Cardiac fibroblast (primary cell): ENCODE results near the gene NCKAP5.
"Not testable (repeated sequence)": the region's sequence is repeated elsewhere in the genome, so short reads cannot be mapped to it uniquely, and the experiment has no call there.

Experiments
- DNase-seq, 2 donors: peaks; one replicate each; pipeline versions ENCODE4 v3.0.0 to v3.0.0-alpha.2; 2010; ENCODE audit warnings: low read depth in 2 of 2
- H3K4me3 ChIP-seq, 2 donors: replicated peaks in 1 of 2; 1 replicate in 1 of 2; 2 replicates in 1 of 2; pipeline ENCODE4 v1.5.1; 2011; ENCODE audit warnings: low read depth in 2 of 2, low read length in 2 of 2, mild to moderate bottlenecking in 2 of 2, moderate library complexity in 1 of 2
- TF ChIP-seq, protein P1 (sequence below): IDR thresholded peaks from one replicate; pipeline ENCODE4 v1.5.1; 2011; ENCODE audit warnings: low read depth, mild to moderate bottlenecking, low read length, inconsistent platforms

Gene NCKAP5

DNA sequence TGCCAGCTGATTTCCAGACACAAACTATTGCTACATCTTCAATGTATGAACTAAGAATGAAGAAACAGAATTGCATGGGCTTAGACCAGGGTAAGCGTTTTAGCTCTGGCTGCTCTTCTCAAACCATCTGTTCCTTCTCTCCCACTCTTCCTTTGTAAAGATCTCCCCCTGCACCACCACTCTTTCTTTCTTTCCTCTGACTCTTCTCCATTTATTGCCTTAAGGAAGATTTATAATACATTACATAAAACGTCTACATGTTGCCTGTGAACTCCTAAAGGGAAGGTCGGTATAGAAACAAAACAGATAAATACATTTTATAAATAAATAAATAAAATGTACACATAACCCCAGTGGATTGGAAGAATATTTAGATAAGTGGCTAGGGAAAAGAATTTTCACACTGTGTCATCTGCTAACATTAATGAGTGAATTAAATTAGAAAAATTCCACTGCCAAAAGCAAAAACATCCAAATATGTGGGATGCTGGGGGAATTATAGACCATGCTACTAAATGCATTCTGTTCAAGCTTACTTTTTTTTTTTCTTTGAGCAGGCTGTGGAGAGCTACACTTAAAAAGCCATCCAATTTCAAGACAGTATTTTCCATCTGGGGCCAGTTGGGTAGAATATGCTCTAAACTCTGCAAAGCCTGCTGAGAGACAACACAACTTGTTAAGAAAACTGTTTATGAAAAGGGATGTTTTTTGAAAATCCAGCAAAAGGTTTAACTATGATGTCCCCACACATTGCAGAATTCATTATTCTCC lies 41.5 kb downstream of the NCKAP5 start:
- no peak overlapping the region for H3K4me3 ChIP-seq
- TF ChIP-seq, protein P1, sequence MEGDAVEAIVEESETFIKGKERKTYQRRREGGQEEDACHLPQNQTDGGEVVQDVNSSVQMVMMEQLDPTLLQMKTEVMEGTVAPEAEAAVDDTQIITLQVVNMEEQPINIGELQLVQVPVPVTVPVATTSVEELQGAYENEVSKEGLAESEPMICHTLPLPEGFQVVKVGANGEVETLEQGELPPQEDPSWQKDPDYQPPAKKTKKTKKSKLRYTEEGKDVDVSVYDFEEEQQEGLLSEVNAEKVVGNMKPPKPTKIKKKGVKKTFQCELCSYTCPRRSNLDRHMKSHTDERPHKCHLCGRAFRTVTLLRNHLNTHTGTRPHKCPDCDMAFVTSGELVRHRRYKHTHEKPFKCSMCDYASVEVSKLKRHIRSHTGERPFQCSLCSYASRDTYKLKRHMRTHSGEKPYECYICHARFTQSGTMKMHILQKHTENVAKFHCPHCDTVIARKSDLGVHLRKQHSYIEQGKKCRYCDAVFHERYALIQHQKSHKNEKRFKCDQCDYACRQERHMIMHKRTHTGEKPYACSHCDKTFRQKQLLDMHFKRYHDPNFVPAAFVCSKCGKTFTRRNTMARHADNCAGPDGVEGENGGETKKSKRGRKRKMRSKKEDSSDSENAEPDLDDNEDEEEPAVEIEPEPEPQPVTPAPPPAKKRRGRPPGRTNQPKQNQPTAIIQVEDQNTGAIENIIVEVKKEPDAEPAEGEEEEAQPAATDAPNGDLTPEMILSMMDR, result no peak
- no peak for DNase-seq

DNA sequence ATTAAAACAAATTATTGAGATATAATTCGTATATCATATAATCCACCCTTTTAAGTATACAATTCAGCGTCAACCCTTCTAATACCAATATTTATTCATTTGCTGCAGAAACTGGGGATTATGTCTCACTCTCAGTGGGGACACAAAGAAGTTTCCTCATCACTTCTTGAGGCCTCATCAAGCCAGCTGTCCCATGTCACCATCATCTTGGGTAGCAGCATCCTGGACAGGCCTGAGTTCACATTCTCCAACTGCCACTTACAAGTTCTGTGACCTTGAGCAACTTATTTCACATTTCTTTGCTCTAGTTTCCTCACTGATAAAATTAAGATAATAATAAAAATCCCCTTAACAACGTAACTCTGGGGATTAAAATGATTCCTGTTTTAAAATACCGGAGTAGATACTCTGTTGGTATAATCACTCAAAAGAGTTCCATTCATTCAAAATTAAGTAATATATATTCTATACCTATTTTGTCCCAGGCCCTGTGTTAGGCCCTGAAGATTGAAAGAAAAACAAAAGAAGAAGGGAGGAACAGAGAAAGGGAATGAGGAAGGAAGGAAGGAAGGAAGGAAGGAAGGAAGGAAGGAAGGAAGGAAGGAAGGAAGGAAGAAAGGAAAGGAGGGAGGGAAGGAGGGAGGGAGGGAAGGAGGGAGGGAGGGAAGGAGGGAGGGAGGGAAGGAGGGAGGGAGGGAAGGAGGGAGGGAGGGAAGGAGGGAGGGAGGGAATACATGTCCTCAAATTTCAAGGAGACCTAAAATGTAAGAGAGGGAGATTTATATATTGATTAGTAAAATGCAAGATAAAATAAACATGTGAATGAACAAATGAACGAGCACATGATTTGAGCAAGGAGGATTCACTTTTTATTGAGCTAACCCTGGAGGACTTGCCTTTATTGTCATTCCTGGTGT lies 42.4 kb downstream of the NCKAP5 start:
- DNase-seq, result no peak
- H3K4me3 ChIP-seq, result no peak overlapping the region
- TF ChIP-seq, protein P1, result no peak

DNA sequence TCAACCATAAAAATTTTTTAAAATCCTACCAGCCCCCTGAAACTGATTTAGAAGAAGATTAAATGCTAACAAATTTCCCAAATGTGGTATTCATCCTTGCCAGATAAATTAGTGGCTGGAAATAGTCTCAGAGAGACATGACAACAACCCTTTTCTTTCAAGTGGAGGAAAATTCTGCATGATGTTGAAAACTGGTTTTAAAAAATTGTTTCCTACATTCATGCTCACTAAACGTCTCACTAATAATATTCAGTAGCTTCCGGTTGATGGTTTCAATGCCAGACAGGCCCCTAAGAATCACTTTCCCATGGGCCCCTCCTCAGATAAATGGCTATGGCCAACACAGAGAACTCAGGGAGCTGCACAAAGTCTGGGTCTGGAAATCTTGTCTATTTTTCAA lies 43.2 kb downstream of the NCKAP5 start:
- TF ChIP-seq, protein P1, result no peak

DNA sequence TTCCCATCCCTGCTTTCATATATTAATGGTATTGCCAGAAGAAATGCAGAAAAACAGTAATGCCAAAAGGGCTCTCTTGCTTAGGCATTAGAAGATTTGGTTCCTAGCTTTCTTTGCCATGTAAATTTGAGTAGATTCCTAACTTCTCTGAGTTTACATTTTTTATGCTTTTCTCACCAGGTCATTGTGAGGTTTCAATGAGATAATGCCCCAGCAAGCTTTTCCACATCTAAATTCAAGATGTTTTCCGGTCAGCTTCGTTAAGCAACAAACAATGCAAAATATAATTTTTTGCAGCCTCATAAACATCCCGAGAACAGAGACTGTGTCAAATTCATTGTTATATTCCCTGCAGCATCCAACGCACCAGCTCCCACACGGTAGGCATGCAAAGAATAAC lies 44.9 kb downstream of the NCKAP5 start:
- H3K4me3 ChIP-seq, result no peak overlapping the region
- DNase-seq, result no peak
- TF ChIP-seq, protein P1, result no peak

More for the DNA sequence above, 43.2 kb downstream of the NCKAP5 start:
- no peak for DNase-seq
- H3K4me3 ChIP-seq, result no peak overlapping the region

DNA sequence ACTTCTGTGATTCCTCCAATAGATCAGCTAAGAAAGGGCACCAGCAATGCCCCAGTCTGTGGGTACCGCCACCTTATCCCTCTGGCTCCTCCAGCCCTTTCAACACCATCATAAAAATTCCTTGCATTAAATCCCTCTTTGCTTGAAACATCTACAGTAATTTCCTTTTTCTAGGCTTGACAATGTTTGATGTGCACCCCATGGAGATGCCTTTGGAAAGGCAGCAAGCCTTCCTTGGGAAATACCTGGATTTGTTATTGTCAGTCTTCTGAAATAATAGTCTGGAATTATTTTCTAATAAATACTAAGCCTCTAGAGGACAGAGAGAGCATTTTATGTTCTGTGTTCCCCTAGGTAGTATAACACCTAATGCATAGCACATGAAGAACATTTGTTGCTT lies 46.1 kb downstream of the NCKAP5 start:
- DNase-seq, result no peak
- no peak overlapping the region for H3K4me3 ChIP-seq
- TF ChIP-seq, protein P1, result no peak

DNA sequence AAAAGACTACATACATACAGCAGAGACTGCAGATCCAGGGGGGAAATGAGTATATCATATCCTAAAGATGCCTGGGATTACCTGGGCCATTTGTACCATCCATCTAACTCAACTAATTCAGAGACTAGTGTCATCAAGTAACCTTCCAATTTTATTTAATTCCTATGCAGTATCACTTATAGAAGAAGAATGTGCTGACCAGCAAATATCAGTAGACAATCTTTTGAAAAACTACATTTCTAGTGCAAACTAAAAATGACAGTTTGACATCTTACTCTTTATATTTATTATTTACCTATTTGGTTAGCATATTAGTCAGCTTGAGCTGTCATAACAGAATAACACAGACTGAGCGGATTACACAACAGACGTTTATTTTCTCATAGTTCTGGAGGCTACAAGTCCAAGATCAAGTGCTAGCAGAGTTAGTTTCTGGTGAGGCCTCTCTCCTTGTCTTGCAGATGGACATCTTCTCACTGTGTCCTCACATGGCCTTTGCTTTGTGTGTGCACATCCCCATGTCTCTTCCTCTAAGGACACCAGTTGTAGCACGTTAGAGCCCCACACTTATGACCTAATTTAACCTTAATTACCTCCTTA lies 47.0 kb downstream of the NCKAP5 start:
- peak; percentile 10 to 52 for DNase-seq
- TF ChIP-seq, protein P1, result no peak
- H3K4me3 ChIP-seq, result no peak overlapping the region

DNA sequence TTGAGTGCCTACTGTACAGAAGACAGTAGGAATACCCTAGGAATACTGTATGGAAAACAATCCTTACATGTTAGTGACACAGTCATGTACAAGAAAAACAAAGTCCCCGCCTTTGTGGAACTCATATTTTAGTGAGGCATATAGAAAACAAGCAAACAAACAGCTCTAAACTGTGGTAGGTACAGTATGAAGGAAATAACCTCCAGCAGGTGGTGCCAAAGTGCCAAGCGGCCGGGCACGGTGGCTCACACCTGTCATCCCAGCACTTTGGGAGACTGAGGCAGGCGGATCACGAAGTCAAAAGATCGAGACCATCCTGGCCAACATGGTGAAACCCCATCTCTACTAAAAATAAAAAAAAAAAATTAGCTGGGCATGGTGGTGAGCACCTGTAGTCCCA lies 48.6 kb downstream of the NCKAP5 start:
- DNase-seq, result not testable (repeated sequence)

More for the DNA sequence above, 48.6 kb downstream of the NCKAP5 start:
- H3K4me3 ChIP-seq, result not testable (repeated sequence)
